Common myeloid progenitor, CD34-positive (primary cell): ENCODE measurements around the gene PRKAR1A.

ENCODE experiments used
- CTCF ChIA-PET: fragments of 350-600 bp; sonication (Branson Sonifier 250); formaldehyde crosslinking; loops from one replicate; lab custom pipeline; 2021; ENCODE audit warnings: antibody characterized with exemption; lab: Charles Lee
- POLR2A ChIA-PET: fragments of 350-600 bp; sonication (Branson Sonifier 250); formaldehyde crosslinking; loops from one replicate; lab custom pipeline; 2021; ENCODE audit warnings: antibody characterized with exemption; lab: Charles Lee
- DNase-seq, 3 donors: peaks; one replicate each; pipeline versions ENCODE4 v3.0.0 to v3.0.0-alpha.2; 2013
- H3K27ac ChIP-seq, 2 experiments: 1 replicate in 1 of 2; 2 replicates in 1 of 2; pipeline ENCODE4 v1.7.0; 2013; ENCODE audit warnings: inconsistent platforms in 2 of 2, low read length in 2 of 2, mild to moderate bottlenecking in 2 of 2, low read depth in 1 of 2, moderate library complexity in 1 of 2; ENCODE audit not compliant: severe bottlenecking in 2 of 2, insufficient read depth in 1 of 2, poor library complexity in 1 of 2
- H3K27me3 ChIP-seq, 5 experiments: replicated peaks in 2 of 5; 1 replicate in 3 of 5; 2 replicates in 2 of 5; pipeline versions ENCODE4 v1.6.1 to v1.7.0; 2013; ENCODE audit warnings: low read length in 4 of 5, mild to moderate bottlenecking in 2 of 5, moderate library complexity in 2 of 5, inconsistent platforms in 1 of 5; ENCODE audit not compliant: insufficient read depth in 5 of 5, control insufficient read depth in 4 of 5
- H3K36me3 ChIP-seq, 4 experiments: 1 replicate in 2 of 4; 2 replicates in 2 of 4; pipeline versions ENCODE4 v1.6.1 to v1.7.0; 2013; ENCODE audit warnings: low read length in 3 of 4, control low read depth in 1 of 4, mild to moderate bottlenecking in 1 of 4; ENCODE audit not compliant: control insufficient read depth in 4 of 4, insufficient read depth in 4 of 4
- H3K4me1 ChIP-seq, 4 experiments: 1 replicate in 3 of 4; 2 replicates in 1 of 4; pipeline versions ENCODE4 v1.6.1 to v1.7.1; 2013; ENCODE audit warnings: low read length in 3 of 4, mild to moderate bottlenecking in 3 of 4, control low read depth in 1 of 4, inconsistent platforms in 1 of 4, moderate library complexity in 1 of 4; ENCODE audit not compliant: control insufficient read depth in 4 of 4, insufficient read depth in 4 of 4; ENCODE audit errors: control extremely low read depth in 1 of 4
- H3K4me3 ChIP-seq, 7 experiments: 1 replicate in 4 of 7; 2 replicates in 3 of 7; pipeline versions ENCODE4 v1.5.1 to v1.7.0; 2013; ENCODE audit warnings: mild to moderate bottlenecking in 7 of 7, low read length in 6 of 7, moderate library complexity in 6 of 7, inconsistent platforms in 2 of 7, low read depth in 2 of 7, control low read depth in 1 of 7; ENCODE audit not compliant: insufficient read depth in 4 of 7, control insufficient read depth in 1 of 7; ENCODE audit errors: extremely low read depth in 1 of 7
- H3K9me3 ChIP-seq, 5 experiments: 1 replicate in 4 of 5; 2 replicates in 1 of 5; pipeline versions ENCODE4 v1.6.1 to v1.7.1; 2013; ENCODE audit warnings: low read length in 4 of 5, mild to moderate bottlenecking in 2 of 5, inconsistent platforms in 1 of 5, low read depth in 1 of 5, moderate library complexity in 1 of 5; ENCODE audit not compliant: control insufficient read depth in 4 of 5, insufficient read depth in 2 of 5; ENCODE audit errors: control extremely low read depth in 1 of 5
- WGBS: methylation state at CpG from one replicate; pipeline ENCODE4 v1.1.5; 2013; ENCODE audit not compliant: insufficient coverage; 5-methylcytosine and 5-hydroxymethylcytosine counted together

The PRKAR1A gene

DNA sequence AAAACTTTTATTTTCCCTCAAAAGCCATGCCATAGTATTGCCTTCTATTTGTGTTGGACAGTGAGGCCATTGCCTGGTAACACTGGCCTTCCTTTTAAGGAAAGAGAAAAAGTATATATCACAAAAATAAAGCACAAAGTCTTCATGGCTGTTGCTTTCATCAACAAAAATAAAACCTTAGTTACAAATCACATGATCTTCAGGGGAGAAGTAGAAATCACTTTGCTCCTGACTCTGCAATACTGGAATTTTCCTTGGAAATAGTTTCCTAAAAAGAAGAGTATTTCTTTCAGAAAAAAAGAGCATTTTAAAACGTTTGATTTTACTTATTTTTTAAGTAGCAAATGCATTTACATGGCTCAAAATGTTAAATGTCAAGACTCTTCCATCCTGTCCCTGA lies 47.1 kb downstream of the PRKAR1A start:
- Histone ChIP-seq H3K27me3 (no peaks in the 10 kb centered on the region), H3K4me3 (no peak overlapping the region), H3K9me3 (no peaks in the 10 kb centered on the region), H3K36me3 (no peaks in the 10 kb centered on the region), H3K27ac (no peak overlapping the region), H3K4me1 (no peaks in the 10 kb centered on the region)
- no peak for DNase-seq
- CTCF ChIA-PET, result no interaction called here
- WGBS, result no CpG with 5 or more reads among the region's 1 CpG
- POLR2A ChIA-PET, result no interaction called here

DNA sequence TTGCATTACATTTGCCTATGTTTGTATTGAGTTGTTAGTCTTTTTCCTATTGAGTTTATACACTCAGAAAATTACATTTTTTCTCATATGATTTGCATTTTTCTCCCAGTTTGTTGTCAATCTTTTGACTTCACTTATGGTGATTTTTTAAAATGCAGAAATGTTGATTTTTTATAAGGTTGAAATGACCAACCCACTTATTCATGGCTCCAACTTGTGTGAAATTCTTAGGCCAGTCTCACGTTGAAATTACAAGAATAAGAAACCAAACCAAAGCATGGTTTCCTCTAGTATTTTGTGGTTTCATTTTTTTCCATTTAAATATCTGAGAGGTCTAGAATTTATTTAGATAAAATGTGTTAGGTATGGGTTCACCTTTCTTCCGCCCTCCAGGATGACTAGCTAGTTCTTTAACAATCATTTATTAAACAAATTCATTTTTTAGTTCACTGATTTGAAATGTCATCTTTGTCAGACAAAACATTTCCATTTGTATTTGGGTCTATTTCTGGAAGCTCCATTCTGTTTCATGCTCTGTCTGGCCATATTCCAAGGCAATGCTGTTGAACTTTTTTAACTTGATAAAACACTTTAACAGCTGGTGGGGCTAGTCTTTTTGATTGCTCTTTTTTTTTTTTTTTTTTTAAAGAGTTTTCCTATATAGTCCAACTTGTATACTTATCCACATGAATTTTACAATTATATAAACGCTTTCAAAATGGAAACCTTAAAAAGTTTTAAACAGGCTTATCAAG lies 48.9 kb downstream of the PRKAR1A start:
- Histone ChIP-seq H3K4me3 (no peak overlapping the region), H3K4me1 (no peaks in the 10 kb centered on the region), H3K36me3 (no peaks in the 10 kb centered on the region), H3K27me3 (peaks cover 0 to 3% (median 0%) of the 10 kb centered on the region in 5 experiments), H3K27ac (no peak overlapping the region), H3K9me3 (no peaks in the 10 kb centered on the region)
- ChIA-PET POLR2A (no interaction called here), CTCF (interaction anchor here (0.8 kb wide), 1 partner anchor 34 kb away, joined by 3 read pairs; no protein-coding TSS in a partner anchor)
- no CpG with 5 or more reads among the region's 3 CpGs for WGBS
- DNase-seq, result no peak

- peaks cover 0 to 3% (median 0%) of the 10 kb centered on the region in 5 experiments for H3K27me3 ChIP-seq
- H3K27ac ChIP-seq, result no peak overlapping the region
- no peaks in the 10 kb centered on the region for H3K9me3 ChIP-seq
- CTCF ChIA-PET, result no interaction called here
- POLR2A ChIA-PET, result no interaction called here
- no peaks in the 10 kb centered on the region for H3K4me1 ChIP-seq
- no peaks in the 10 kb centered on the region for H3K36me3 ChIP-seq
- WGBS, result 94% methylated on average over 2 of the region's 4 CpGs
- H3K4me3 ChIP-seq, result no peak overlapping the region
- no peak for DNase-seq
These were observed 50.5 kb downstream of the PRKAR1A start for GRCh38 chr17:68562736-68563135.

- Histone ChIP-seq H3K4me3 (no peak overlapping the region), H3K27me3 (peaks cover 0 to 3% (median 0%) of the 10 kb centered on the region in 5 experiments), H3K36me3 (no peaks in the 10 kb centered on the region), H3K9me3 (no peaks in the 10 kb centered on the region), H3K4me1 (no peaks in the 10 kb centered on the region), H3K27ac (no peak overlapping the region)
- WGBS, result 98% methylated on average over 6 of the region's 8 CpGs
- no peak for DNase-seq
- POLR2A ChIA-PET, result no interaction called here
- CTCF ChIA-PET, result no interaction called here
These were observed 52.3 kb downstream of the PRKAR1A start for GRCh38 chr17:68564415-68565111.

- Histone ChIP-seq H3K4me3 (no peak overlapping the region), H3K4me1 (no peaks in the 10 kb centered on the region), H3K36me3 (no peaks in the 10 kb centered on the region), H3K9me3 (no peaks in the 10 kb centered on the region), H3K27ac (no peak overlapping the region), H3K27me3 (peaks cover 0 to 3% (median 0%) of the 10 kb centered on the region in 5 experiments)
- 95% methylated on average over 3 of the region's 3 CpGs for WGBS
- DNase-seq, result no peak
- POLR2A ChIA-PET, result no interaction called here
- CTCF ChIA-PET, result no interaction called here
These were observed 53.6 kb downstream of the PRKAR1A start for GRCh38 chr17:68565661-68566441.

DNA sequence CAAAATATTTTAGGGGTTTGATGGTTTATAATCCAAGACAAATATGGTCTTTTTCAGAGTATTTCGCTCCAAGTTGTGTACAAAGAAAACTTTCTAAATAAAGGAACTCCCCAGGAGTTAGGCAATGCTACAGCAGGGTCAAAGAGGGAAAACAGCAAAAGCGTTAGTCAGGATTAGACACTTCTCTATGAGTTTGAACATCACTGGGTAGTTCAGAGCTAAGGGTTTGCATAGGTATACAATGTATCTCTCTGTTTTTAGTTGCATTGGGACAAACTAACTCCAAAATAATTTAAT lies 54.2 kb downstream of the PRKAR1A start:
- Histone ChIP-seq H3K9me3 (no peaks in the 10 kb centered on the region), H3K4me3 (no peak overlapping the region), H3K4me1 (no peaks in the 10 kb centered on the region), H3K36me3 (no peaks in the 10 kb centered on the region), H3K27ac (no peak overlapping the region), H3K27me3 (peaks cover 0 to 3% (median 0%) of the 10 kb centered on the region in 5 experiments)
- POLR2A ChIA-PET, result no interaction called here
- DNase-seq, result no peak
- CTCF ChIA-PET, result no interaction called here
- 88% methylated on average over 1 of the region's 2 CpGs for WGBS

- POLR2A ChIA-PET, result no interaction called here
- CTCF ChIA-PET, result no interaction called here
- 100% methylated on average over 3 of the region's 3 CpGs for WGBS
- Histone ChIP-seq H3K4me3 (no peak overlapping the region), H3K36me3 (no peaks in the 10 kb centered on the region), H3K27ac (no peak overlapping the region), H3K9me3 (no peaks in the 10 kb centered on the region), H3K4me1 (no peaks in the 10 kb centered on the region), H3K27me3 (peaks cover 0 to 3% (median 0%) of the 10 kb centered on the region in 5 experiments)
- DNase-seq, result no peak
These were observed 54.8 kb downstream of the PRKAR1A start for GRCh38 chr17:68567035-68567434.
